ENCODE results near the gene DNAH17. TPM values are rescaled to one million over a fixed set of nuclear protein-coding genes. Genes with fewer than 3 reads are reported as not detected.

DNAH17 gene
- total RNA-seq, 1 donor from 2014 or later, result not detected

- Histone ChIP-seq H3K79me2 (ENCODE audit: low read depth) (peaks cover 100% of the 10 kb centered on the region), H3K4me1 (peaks cover 16% of the 10 kb centered on the region), H3K4me2 (no peak overlapping the region), H3K4me3 (no peak overlapping the region), H3K36me3 (no peaks in the 10 kb centered on the region), H4K20me1 (ENCODE audit: low read depth) (peaks cover 96% of the 10 kb centered on the region), H3K27me3 (no peaks in the 10 kb centered on the region), H3K27ac (no peak overlapping the region), H3F3A (ENCODE audit: low read depth) (peaks cover 20% of the 10 kb centered on the region), H2AFZ (replicated peaks) (no peak overlapping the region), H3K9me3 (ENCODE audit: low read depth) (no peaks in the 10 kb centered on the region), H3K9ac (no peak overlapping the region)
- Mint-ChIP-seq H3K36me3 (peaks cover 9% of the 10 kb centered on the region), H3K27me3 (ENCODE audit: insufficient read depth, low read depth) (no peaks in the 10 kb centered on the region), H3K4me3 (no peak overlapping the region), H3K4me1 (peaks cover 44% of the 10 kb centered on the region), H3K9me3 (no peaks in the 10 kb centered on the region), H3K27ac (no peak overlapping the region)
- TF ChIP-seq EZH2phosphoT487 (IDR thresholded peaks at IDR 0.05) (no peak), CTCF (IDR thresholded peaks at IDR 0.05) (no peak)
- DNase-seq (ENCODE audit: low spot score), result no peak
These were observed 192.6 kb downstream of the DNAH17 start for GRCh38 chr17:78384479-78385175.

- peaks cover 21% of the 10 kb centered on the region for H3K4me1 ChIP-seq
- H3F3A ChIP-seq (ENCODE audit: low read depth), result peaks cover 20% of the 10 kb centered on the region
- H3K4me1 Mint-ChIP-seq, result peaks cover 50% of the 10 kb centered on the region
- no peak overlapping the region for H3K27ac Mint-ChIP-seq
- no peak for DNase-seq (ENCODE audit: low spot score)
- no peak overlapping the region for H3K4me2 ChIP-seq
- H2AFZ ChIP-seq (replicated peaks), result no peak overlapping the region
- no peak overlapping the region for H3K27ac ChIP-seq
- no peak overlapping the region for H3K4me3 ChIP-seq
- no peak for TF ChIP-seq EZH2 (IDR thresholded peaks at IDR 0.05)
- no peaks in the 10 kb centered on the region for H3K27me3 Mint-ChIP-seq (ENCODE audit: insufficient read depth, low read depth)
- no peaks in the 10 kb centered on the region for H3K9me3 ChIP-seq (ENCODE audit: low read depth)
- peaks cover 100% of the 10 kb centered on the region for H3K79me2 ChIP-seq (ENCODE audit: low read depth)
- no peak overlapping the region for H3K4me3 Mint-ChIP-seq
- peak overlapping the region; percentile 10 for H3K9ac ChIP-seq
- peaks cover 96% of the 10 kb centered on the region for H4K20me1 ChIP-seq (ENCODE audit: low read depth)
- no peaks in the 10 kb centered on the region for H3K9me3 Mint-ChIP-seq
- H3K36me3 Mint-ChIP-seq, result peaks cover 9% of the 10 kb centered on the region
- no peaks in the 10 kb centered on the region for H3K27me3 ChIP-seq
- no peaks in the 10 kb centered on the region for H3K36me3 ChIP-seq
These were observed 193.3 kb downstream of the DNAH17 start for GRCh38 chr17:78383725-78384471.

GRCh38 chr17:78381601-78382232 lies 195.5 kb downstream of the DNAH17 start:
- H3K4me2 ChIP-seq, result no peak overlapping the region

More at GRCh38 chr17:78381601-78382232, 195.5 kb downstream of the DNAH17 start:
- H3K9me3 ChIP-seq (ENCODE audit: low read depth), result no peaks in the 10 kb centered on the region
- H3K9ac ChIP-seq, result peak overlapping the region; percentile 14
- no peak overlapping the region for H3K27ac ChIP-seq
- peaks cover 9% of the 10 kb centered on the region for H3K36me3 Mint-ChIP-seq
- H4K20me1 ChIP-seq (ENCODE audit: low read depth), result peaks cover 77% of the 10 kb centered on the region
- no peak overlapping the region for H3K27ac Mint-ChIP-seq
- H3K4me1 Mint-ChIP-seq, result peaks cover 55% of the 10 kb centered on the region
- peaks cover 20% of the 10 kb centered on the region for H3F3A ChIP-seq (ENCODE audit: low read depth)
- no peaks in the 10 kb centered on the region for H3K27me3 Mint-ChIP-seq (ENCODE audit: insufficient read depth, low read depth)
- H3K9me3 Mint-ChIP-seq, result no peaks in the 10 kb centered on the region
- no peak overlapping the region for H3K4me3 ChIP-seq
- no peaks in the 10 kb centered on the region for H3K36me3 ChIP-seq
- no peak for DNase-seq (ENCODE audit: low spot score)
- peak overlapping the region; percentile 46 for H3K4me3 Mint-ChIP-seq
- no peak overlapping the region for H2AFZ ChIP-seq (replicated peaks)
- H3K27me3 ChIP-seq, result no peaks in the 10 kb centered on the region
- TF ChIP-seq CTCF (IDR thresholded peaks at IDR 0.05) (no peak), EZH2phosphoT487 (IDR thresholded peaks at IDR 0.05) (no peak), EZH2 (IDR thresholded peaks at IDR 0.05) (no peak)
- peaks cover 84% of the 10 kb centered on the region for H3K79me2 ChIP-seq (ENCODE audit: low read depth)
- peaks cover 21% of the 10 kb centered on the region for H3K4me1 ChIP-seq
